Muscle layer of duodenum (tissue), 2 donors: Measurements from ENCODE around the gene CAPN3.

ENCODE experiments used
- H3K27ac ChIP-seq: one replicate; pipeline ENCODE4 v1.7.0; 2013; ENCODE audit warnings: mild to moderate bottlenecking, low read length
- H3K27me3 ChIP-seq: one replicate; pipeline ENCODE4 v1.7.0; 2013; ENCODE audit warnings: low read depth, mild to moderate bottlenecking, control low read depth, low read length
- H3K36me3 ChIP-seq, 2 donors: one replicate each; pipeline ENCODE4 v1.7.0; 2013; ENCODE audit warnings: low read length in 2 of 2, control low read depth in 1 of 2, mild to moderate bottlenecking in 1 of 2; ENCODE audit not compliant: insufficient read depth in 2 of 2, control insufficient read depth in 1 of 2
- H3K4me1 ChIP-seq, 2 donors: one replicate each; pipeline ENCODE4 v1.7.0; 2013; ENCODE audit warnings: low read length in 2 of 2, mild to moderate bottlenecking in 2 of 2, control low read depth in 1 of 2, moderate library complexity in 1 of 2; ENCODE audit not compliant: insufficient read depth in 2 of 2, control insufficient read depth in 1 of 2
- H3K4me3 ChIP-seq, 2 donors: one replicate each; pipeline ENCODE4 v1.7.0; 2013; ENCODE audit warnings: low read length in 2 of 2, low read depth in 1 of 2, mild to moderate bottlenecking in 1 of 2
- H3K9me3 ChIP-seq, 2 donors: one replicate each; pipeline ENCODE4 v1.7.0; 2013; ENCODE audit warnings: low read length in 2 of 2, control low read depth in 1 of 2, mild to moderate bottlenecking in 1 of 2; ENCODE audit not compliant: control insufficient read depth in 1 of 2
- donor health status: healthy.

The CAPN3 gene

DNA sequence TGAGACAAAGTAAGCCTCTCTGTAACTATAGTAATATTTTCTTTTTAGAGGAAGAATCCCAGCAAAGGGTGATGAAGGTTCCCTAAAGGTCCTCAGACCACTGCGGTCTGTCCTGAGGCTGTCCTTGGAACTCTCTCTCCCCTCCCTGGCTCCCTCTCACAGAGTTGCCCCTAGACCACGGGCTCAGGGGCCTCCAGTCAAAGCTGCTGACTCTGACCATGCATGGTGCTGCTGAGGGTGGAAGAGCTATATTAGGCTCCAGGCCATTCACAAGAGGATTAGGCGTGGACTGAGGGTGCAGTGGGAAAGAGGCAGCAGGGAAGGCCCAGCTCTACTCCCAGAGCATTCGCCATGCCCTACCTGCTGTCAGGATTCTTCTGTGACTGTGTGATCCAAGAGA is 14.6 kb downstream of the CAPN3 start:
- no peak overlapping the region for H3K4me3 ChIP-seq
- H3K27me3 ChIP-seq = no peaks in the 10 kb centered on the region
- H3K4me1 ChIP-seq = no peaks in the 10 kb centered on the region
- H3K27ac ChIP-seq = no peak overlapping the region
- H3K36me3 ChIP-seq = no peaks in the 10 kb centered on the region
- peaks cover 0 to 4% of the 10 kb centered on the region in 2 donors for H3K9me3 ChIP-seq

DNA sequence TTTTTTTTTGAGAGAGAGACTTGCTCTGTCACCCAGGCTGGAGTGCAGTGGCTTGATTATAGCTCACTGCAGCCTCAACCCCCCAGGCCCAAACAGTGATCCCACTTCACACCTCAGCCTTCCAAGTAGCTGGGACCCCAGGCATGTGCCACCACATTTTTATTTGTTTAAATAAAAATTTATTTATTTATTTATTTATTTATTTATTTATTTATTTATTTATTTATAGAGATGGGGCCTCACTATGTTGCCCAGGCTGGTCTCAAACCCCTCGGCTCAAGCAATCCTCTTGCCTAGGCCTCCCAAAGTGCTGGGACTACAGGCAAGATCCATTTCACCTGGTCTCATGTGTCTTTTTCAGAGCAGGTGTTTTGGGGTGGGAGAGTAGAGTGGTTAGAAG is 15.5 kb downstream of the CAPN3 start:
- no peak overlapping the region for H3K4me3 ChIP-seq

DNA sequence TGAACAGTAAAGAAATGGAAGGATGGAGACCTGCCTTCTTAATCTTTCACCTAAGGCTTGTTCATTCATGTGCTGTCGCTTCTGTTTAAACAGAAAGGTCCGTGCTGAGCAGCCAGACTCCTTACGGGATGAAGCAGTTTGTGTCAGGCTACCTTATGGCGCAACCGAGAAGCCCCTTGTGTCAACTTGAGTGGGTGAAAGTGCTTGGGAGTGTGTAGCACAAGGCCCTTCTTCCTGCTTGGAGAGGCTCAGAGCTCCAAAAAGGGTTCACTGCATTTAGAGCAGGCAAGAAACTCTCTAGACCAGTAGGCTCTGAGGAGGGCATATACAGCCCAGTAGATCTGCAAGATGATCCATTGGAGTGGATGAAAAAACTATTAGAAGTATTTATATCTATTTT is 16.0 kb downstream of the CAPN3 start:
- no peaks in the 10 kb centered on the region for H3K4me1 ChIP-seq
- peaks cover 0 to 4% of the 10 kb centered on the region in 2 donors for H3K9me3 ChIP-seq
- no peak overlapping the region for H3K4me3 ChIP-seq
- H3K27me3 ChIP-seq = no peaks in the 10 kb centered on the region
- no peaks in the 10 kb centered on the region for H3K36me3 ChIP-seq
- no peak overlapping the region for H3K27ac ChIP-seq

More for the DNA sequence above, 15.5 kb downstream of the CAPN3 start:
- Histone ChIP-seq H3K27me3 (no peaks in the 10 kb centered on the region), H3K36me3 (no peaks in the 10 kb centered on the region), H3K27ac (no peak overlapping the region), H3K9me3 (peaks cover 0 to 4% of the 10 kb centered on the region in 2 donors), H3K4me1 (no peaks in the 10 kb centered on the region)

DNA sequence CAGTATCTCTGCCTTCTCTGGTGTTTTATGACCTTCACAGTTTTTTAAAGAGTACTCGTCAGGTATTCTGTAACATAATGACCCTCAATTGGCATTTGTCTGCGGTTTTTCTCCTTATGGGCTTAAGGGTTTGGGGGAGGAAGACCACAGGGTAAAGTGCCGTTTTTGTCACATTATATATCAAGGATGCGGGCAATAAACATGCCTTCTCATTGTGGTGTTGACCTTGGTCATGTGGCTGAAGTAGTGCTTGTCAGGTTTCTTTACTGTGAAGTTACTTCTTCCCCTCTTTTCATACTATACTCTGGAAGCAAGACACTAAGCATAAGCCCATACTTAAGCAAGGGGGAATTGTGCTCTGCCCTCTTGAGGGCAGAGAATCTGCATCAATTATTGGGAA is 16.6 kb downstream of the CAPN3 start:
- Histone ChIP-seq H3K9me3 (peaks cover 0 to 4% of the 10 kb centered on the region in 2 donors), H3K27ac (no peak overlapping the region), H3K27me3 (no peaks in the 10 kb centered on the region), H3K4me3 (no peak overlapping the region), H3K36me3 (no peaks in the 10 kb centered on the region), H3K4me1 (no peaks in the 10 kb centered on the region)

DNA sequence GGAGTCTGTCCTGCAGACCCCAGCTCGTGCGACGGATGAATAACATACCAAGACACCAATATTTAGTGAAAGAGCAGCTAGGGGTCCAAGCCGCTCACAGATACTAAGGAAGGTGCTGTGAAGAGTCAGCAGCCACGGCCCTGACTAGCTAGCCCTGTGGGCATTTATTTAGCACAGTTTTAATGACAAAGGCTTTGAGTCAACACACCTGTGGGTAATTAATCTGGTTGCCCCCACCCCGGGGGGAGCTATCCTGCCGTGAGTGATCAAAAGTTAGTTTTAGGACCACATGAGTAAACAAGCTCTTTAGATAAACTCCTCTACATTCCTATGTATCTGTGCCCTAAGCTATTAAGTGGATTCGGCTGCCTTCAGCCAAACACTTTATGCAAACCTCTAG is 18.7 kb downstream of the CAPN3 start:
- Histone ChIP-seq H3K36me3 (no peaks in the 10 kb centered on the region), H3K4me1 (no peaks in the 10 kb centered on the region), H3K4me3 (no peak overlapping the region), H3K27me3 (no peaks in the 10 kb centered on the region), H3K9me3 (peaks cover 0 to 4% of the 10 kb centered on the region in 2 donors), H3K27ac (no peak overlapping the region)

DNA sequence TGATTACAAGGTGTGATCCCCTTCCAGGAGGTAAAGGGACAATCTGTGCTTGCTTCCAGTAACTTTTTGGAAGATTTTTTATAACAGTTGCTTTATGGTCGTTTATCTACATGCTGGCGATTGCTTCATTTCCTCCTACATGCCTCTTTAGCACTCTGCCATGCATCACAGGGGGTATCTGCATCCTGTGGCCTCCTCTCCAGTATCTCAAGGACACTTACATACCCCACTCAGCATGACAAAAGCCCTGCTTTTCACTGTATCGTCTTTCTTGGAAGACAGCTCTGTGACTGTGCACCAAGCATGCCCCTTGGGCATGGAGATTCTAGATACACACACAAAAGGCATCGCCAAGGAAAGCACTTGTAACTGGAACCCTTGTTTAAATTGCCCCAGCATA is 25.3 kb downstream of the CAPN3 start:
- H3K4me3 ChIP-seq = no peak overlapping the region
- H3K9me3 ChIP-seq = no peaks in the 10 kb centered on the region
- no peaks in the 10 kb centered on the region for H3K27me3 ChIP-seq
- H3K4me1 ChIP-seq = no peaks in the 10 kb centered on the region
- H3K27ac ChIP-seq = no peak overlapping the region
- peaks cover 0 to 5% of the 10 kb centered on the region in 2 donors for H3K36me3 ChIP-seq

DNA sequence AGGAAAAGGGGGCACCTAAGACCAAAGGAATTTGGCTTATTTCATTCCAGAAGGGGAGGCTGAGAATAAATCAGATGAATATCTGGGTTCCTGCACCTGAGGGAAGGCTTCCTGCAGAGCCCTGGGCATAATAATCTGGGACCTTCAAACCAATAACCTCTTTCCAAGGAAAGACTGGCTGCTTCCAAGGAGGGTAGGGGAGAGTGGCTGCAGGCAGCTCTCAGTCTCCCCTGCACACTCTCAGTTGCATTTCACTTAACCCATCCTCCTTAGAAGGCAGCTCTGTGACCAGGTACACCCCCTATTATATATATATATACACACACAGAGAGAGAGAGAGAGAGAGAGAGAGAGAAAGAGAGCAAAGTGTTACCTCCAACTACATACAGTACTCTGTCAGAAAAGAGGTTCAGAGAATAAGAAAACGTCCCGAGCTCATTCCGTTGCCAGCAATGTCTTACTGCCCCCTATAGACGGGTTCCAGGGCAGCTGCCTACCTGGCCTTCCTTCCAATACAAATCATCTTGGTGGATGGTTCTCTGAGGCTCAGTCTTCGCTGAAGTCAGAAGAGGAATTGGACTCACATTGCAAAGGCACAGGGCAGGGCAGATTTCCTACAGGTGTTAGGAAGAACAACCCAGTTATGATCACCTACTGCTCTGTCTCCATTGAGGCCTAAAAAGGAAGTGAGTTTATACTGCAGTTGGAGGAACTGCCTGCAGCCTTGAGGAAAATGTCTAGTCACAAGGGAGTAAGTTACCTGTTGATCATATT is 26.1 kb downstream of the CAPN3 start:
- Histone ChIP-seq H3K27ac (no peak overlapping the region), H3K36me3 (peaks cover 0 to 5% of the 10 kb centered on the region in 2 donors), H3K4me1 (no peaks in the 10 kb centered on the region), H3K27me3 (no peaks in the 10 kb centered on the region), H3K9me3 (no peaks in the 10 kb centered on the region), H3K4me3 (no peak overlapping the region)

DNA sequence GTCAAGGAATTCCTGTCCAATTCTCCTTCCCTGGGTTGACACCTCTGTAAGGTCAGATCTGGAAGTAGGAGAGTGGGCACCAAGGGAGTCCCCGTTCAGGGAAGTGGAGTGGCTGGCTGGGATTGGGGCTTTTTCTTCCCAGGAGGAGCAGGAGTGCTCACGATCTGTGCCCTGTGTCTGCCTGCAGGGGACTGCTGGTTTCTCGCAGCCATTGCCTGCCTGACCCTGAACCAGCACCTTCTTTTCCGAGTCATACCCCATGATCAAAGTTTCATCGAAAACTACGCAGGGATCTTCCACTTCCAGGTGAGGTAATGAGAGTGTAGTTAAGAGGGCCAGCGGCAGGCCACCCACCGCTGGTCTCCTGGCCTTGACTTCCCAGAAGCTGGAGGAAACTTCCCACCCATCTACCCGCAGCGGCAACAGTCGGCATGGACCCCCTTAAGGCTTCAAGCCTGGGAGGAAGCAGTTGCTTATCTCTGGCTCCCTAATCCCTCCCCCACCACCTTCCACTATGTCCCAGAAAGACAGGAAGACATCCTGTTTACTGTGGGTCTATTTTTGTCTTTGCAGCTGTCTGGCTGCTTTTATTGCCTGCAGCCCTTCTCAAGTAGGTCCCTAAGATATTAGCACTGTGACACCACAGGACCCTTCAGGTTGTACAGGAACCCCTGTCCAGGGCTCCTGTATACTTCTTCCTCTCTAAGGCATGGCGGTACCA is 26.8 kb downstream of the CAPN3 start:
- no peaks in the 10 kb centered on the region for H3K27me3 ChIP-seq
- peaks cover 0 to 5% of the 10 kb centered on the region in 2 donors for H3K36me3 ChIP-seq
- no peak overlapping the region for H3K27ac ChIP-seq
- no peak overlapping the region for H3K4me3 ChIP-seq
- no peaks in the 10 kb centered on the region for H3K4me1 ChIP-seq
- no peaks in the 10 kb centered on the region for H3K9me3 ChIP-seq

DNA sequence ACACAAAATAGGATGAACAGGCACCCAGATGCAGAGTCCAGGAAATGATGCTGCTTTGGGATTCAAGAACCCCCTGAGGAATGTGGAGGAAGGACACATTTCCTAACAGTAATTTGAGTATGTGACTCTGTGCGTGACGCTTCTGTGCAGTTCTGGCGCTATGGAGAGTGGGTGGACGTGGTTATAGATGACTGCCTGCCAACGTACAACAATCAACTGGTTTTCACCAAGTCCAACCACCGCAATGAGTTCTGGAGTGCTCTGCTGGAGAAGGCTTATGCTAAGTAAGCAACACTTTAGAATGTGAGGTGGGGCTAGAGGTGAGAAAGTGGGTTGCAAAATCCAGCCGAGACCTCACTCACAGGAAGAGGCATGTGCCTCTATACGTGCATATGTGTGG is 28.3 kb downstream of the CAPN3 start:
- H3K4me1 ChIP-seq = no peaks in the 10 kb centered on the region
- H3K9me3 ChIP-seq = no peaks in the 10 kb centered on the region
- no peak overlapping the region for H3K27ac ChIP-seq
- H3K4me3 ChIP-seq = no peak overlapping the region
- peaks cover 0 to 5% of the 10 kb centered on the region in 2 donors for H3K36me3 ChIP-seq
- no peaks in the 10 kb centered on the region for H3K27me3 ChIP-seq

DNA sequence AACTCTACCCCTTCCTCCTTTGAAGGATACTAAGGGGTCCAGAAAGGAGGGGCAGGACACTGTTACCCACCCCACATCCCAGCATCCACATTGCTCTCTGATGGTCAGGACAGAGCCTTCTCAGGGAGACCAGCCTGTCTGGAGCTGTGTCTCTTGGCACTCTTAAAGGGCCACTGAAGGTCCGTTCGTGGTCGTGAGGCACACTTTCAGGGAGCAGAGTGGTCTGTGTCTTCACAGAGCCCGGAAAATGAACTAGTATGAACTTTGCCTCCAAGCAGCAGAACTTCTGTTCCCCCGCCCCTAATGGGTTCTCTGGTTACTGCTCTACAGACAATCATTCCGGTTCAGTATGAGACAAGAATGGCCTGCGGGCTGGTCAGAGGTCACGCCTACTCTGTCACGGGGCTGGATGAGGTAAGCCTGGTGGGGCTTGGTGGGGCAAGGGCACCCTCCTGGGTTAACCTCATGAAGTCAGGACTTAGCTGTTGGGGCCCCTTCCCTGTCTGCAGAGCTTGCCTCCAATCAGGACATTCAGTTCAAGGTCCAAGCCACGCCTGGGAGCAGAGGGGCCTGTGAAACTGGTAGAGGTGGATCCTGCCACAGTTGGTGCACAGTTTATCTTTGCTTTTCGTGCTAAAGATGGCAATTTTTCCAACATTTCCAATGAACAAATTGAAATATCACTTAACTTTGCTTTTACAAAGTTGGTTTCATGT is 33.2 kb downstream of the CAPN3 start:
- H3K27me3 ChIP-seq = no peaks in the 10 kb centered on the region
- H3K4me1 ChIP-seq = no peaks in the 10 kb centered on the region
- peaks cover 0 to 8% of the 10 kb centered on the region in 2 donors for H3K36me3 ChIP-seq
- no peak overlapping the region for H3K4me3 ChIP-seq
- no peak overlapping the region for H3K27ac ChIP-seq
- no peaks in the 10 kb centered on the region for H3K9me3 ChIP-seq

DNA sequence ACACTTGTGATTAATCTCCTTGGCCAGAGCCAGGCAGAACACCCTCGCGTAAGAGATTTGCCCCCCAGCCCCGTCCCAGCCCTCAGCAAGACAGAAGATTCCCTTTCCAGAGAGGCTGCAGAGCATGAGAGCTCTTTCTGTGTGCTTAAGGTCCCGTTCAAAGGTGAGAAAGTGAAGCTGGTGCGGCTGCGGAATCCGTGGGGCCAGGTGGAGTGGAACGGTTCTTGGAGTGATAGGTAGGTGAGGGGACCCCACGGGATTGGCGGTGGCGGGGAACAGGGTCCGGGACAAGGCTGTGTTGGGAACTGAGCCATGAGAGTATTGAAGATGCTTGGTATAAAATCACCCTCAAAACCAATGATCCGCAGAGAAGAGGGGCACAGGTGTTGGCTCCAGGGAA is 34.8 kb downstream of the CAPN3 start:
- peaks cover 0 to 6% of the 10 kb centered on the region in 2 donors for H3K36me3 ChIP-seq
- H3K4me1 ChIP-seq = no peaks in the 10 kb centered on the region
- H3K27ac ChIP-seq = no peak overlapping the region
- no peaks in the 10 kb centered on the region for H3K9me3 ChIP-seq
- no peak overlapping the region for H3K4me3 ChIP-seq
- no peaks in the 10 kb centered on the region for H3K27me3 ChIP-seq
